ENCODE results near the gene ZNF672.

The ZNF672 gene

GRCh38 chr1:248843687-248844086 is 5.7 kb downstream of the ZNF672 start:
- no peak overlapping the region for H3K4me3 ChIP-seq (ENCODE audit: low read depth, low read length)
- TF ChIP-seq, protein P1, sequence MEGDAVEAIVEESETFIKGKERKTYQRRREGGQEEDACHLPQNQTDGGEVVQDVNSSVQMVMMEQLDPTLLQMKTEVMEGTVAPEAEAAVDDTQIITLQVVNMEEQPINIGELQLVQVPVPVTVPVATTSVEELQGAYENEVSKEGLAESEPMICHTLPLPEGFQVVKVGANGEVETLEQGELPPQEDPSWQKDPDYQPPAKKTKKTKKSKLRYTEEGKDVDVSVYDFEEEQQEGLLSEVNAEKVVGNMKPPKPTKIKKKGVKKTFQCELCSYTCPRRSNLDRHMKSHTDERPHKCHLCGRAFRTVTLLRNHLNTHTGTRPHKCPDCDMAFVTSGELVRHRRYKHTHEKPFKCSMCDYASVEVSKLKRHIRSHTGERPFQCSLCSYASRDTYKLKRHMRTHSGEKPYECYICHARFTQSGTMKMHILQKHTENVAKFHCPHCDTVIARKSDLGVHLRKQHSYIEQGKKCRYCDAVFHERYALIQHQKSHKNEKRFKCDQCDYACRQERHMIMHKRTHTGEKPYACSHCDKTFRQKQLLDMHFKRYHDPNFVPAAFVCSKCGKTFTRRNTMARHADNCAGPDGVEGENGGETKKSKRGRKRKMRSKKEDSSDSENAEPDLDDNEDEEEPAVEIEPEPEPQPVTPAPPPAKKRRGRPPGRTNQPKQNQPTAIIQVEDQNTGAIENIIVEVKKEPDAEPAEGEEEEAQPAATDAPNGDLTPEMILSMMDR (IDR thresholded peaks at IDR 0.05; ENCODE audit: control insufficient read depth, extremely low read depth, insufficient read depth): no peak

GRCh38 chr1:248844526-248844925 is 6.5 kb downstream of the ZNF672 start:
- TF ChIP-seq, protein P1 (IDR thresholded peaks at IDR 0.05; ENCODE audit: control insufficient read depth, extremely low read depth, insufficient read depth): no peak
- DNase-seq (ENCODE audit: low read depth): no peak

More at GRCh38 chr1:248843687-248844086, 5.7 kb downstream of the ZNF672 start:
- no peak for DNase-seq (ENCODE audit: low read depth)

GRCh38 chr1:248847181-248847955 is 9.3 kb downstream of the ZNF672 start:
- H3K4me3 ChIP-seq (ENCODE audit: low read depth, low read length): no peak overlapping the region
- DNase-seq (ENCODE audit: low read depth): no peak
- TF ChIP-seq, protein P1 (IDR thresholded peaks at IDR 0.05; ENCODE audit: control insufficient read depth, extremely low read depth, insufficient read depth): no peak

More at GRCh38 chr1:248844526-248844925, 6.5 kb downstream of the ZNF672 start:
- H3K4me3 ChIP-seq (ENCODE audit: low read depth, low read length): no peak overlapping the region

- DNase-seq (ENCODE audit: low read depth): no peak
- TF ChIP-seq, protein P1 (IDR thresholded peaks at IDR 0.05; ENCODE audit: control insufficient read depth, extremely low read depth, insufficient read depth): no peak
- H3K4me3 ChIP-seq (ENCODE audit: low read depth, low read length): no peak overlapping the region
Measured at GRCh38 chr1:248847956-248848561, 10.0 kb downstream of the ZNF672 start.

DNA sequence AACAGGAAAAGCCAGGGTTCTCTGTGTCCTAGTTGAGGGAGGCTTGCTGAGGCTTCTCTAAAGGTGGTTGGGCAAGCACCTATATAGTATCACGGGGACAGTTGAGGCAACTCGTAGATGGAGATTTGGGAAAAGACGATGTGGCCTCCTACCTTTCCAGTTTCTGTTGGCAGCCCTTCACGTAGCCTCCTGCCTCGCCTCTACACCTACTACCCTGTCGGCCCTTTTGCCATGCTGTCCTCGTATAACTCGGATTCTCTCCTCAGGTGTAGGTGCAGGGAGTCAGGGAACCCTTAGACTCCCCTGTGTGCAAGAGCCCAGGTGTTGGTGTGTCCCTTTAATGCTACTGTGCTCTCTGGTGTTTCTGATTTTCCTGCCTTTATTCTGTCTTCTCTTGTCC is 10.6 kb downstream of the ZNF672 start:
- H3K4me3 ChIP-seq (ENCODE audit: low read depth, low read length): no peak overlapping the region
- no peak for DNase-seq (ENCODE audit: low read depth)
- TF ChIP-seq, protein P1 (IDR thresholded peaks at IDR 0.05; ENCODE audit: control insufficient read depth, extremely low read depth, insufficient read depth): no peak

DNA sequence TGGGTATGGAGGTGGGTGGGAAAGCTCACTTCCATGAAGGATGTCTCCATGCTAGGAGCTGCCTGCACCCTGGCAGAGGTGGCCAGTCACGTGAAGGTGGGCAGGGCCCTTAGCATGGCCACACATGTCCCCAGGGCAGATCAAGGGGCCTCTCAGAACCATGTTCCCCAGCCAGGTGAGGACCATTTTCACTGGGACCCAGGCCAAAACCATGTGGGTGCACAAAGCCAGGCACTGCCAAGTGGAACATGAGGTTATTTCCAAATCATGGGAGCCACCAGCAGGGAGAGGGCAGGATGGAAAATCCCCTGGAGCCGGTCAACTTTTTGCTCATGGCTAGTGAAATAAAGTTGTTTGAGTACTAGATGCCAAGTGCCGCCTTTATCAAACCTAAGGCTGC is 11.1 kb downstream of the ZNF672 start:
- no peak overlapping the region for H3K4me3 ChIP-seq (ENCODE audit: low read depth, low read length)
- TF ChIP-seq, protein P1 (IDR thresholded peaks at IDR 0.05; ENCODE audit: control insufficient read depth, extremely low read depth, insufficient read depth): no peak
- no peak for DNase-seq (ENCODE audit: low read depth)

Data from LNCaP clone FGC (cell line).